K562 (cell line): Measurements from ENCODE around the gene GNAQ. TPM values are rescaled to one million over a fixed set of nuclear protein-coding genes. Genes with fewer than 3 reads are reported as not detected.

Experiments
- ADNP ChIP-seq: fragments of 200-800 bp; sonication (Bioruptor generic); IDR thresholded peaks from 2 replicates; pipeline ENCODE4 v1.6.1; 2016; ENCODE audit warnings: missing genetic modification characterization, missing compliant biosample characterization
- ATF3 ChIP-seq, 2 experiments: fragments of 450-650 bp in 1 of 2; sonication (generic) in 1 of 2; formaldehyde crosslinking in 1 of 2; IDR thresholded peaks in 1 of 2; conservative IDR thresholded peaks in 1 of 2; 2 replicates each; pipeline versions ENCODE4 v1.6.1 to v1.8.1; 2016 to 2023; ENCODE audit warnings: mild to moderate bottlenecking in 2 of 2, moderate library complexity in 2 of 2, inconsistent platforms in 1 of 2, missing genetic modification reagents in 1 of 2
- CBX3 ChIP-seq, 2 experiments: IDR thresholded peaks; 1 replicate in 1 of 2; 2 replicates in 1 of 2; pipeline ENCODE4 v1.6.1; 2012; ENCODE audit warnings: inconsistent platforms in 2 of 2, low read length in 2 of 2, borderline replicate concordance in 1 of 2, control low read depth in 1 of 2
- CREB1 ChIP-seq, 2 experiments: sonication (generic) in 1 of 2; formaldehyde crosslinking in 1 of 2; IDR thresholded peaks; 2 replicates each; pipeline versions ENCODE4 v1.6.1 to v1.8.0; 2012 to 2022; ENCODE audit warnings: inconsistent platforms in 1 of 2, mild to moderate bottlenecking in 1 of 2, missing genetic modification reagents in 1 of 2, moderate library complexity in 1 of 2
- CTCFL ChIP-seq: IDR thresholded peaks from 2 replicates; pipeline ENCODE4 v1.6.1; 2011; ENCODE audit warnings: borderline replicate concordance, low read depth, mild to moderate bottlenecking, moderate library complexity, low read length; ENCODE audit not compliant: insufficient read depth, poor library complexity, severe bottlenecking
- DLX4 ChIP-seq: fragments of 250-450 bp; sonication (Bioruptor Pico); IDR thresholded peaks from 2 replicates; pipeline ENCODE4 v1.6.1; 2021; ENCODE audit warnings: mild to moderate bottlenecking
- FOS ChIP-seq: IDR thresholded peaks from 3 replicates; pipeline ENCODE4 v1.6.1; 2011; ENCODE audit not compliant: insufficient read length; ENCODE audit errors: extremely low read depth
- FOXM1 ChIP-seq, 2 experiments: fragments of 450-650 bp in 1 of 2; sonication (generic) in 1 of 2; formaldehyde crosslinking in 1 of 2; IDR thresholded peaks; 2 replicates each; pipeline versions ENCODE4 v1.6.1 to v1.9.0; 2017 to 2022; ENCODE audit warnings: low read depth in 2 of 2, mild to moderate bottlenecking in 2 of 2, missing genetic modification reagents in 1 of 2, moderate library complexity in 1 of 2
- HLTF ChIP-seq: fragments of 450-650 bp; IDR thresholded peaks from 2 replicates; pipeline ENCODE4 v1.6.1; 2016
- KDM5B ChIP-seq: fragments of 200-600 bp; sonication (generic); IDR thresholded peaks from 2 replicates; pipeline ENCODE4 v1.6.1; 2012; ENCODE audit warnings: low read depth, mild to moderate bottlenecking, moderate library complexity, low read length, control low read depth, inconsistent platforms; ENCODE audit not compliant: insufficient replicate concordance
- KLF13 ChIP-seq: fragments of 450-650 bp; IDR thresholded peaks from 2 replicates; pipeline ENCODE4 v1.6.1; 2016; ENCODE audit warnings: missing genetic modification characterization, low read depth, mild to moderate bottlenecking, missing compliant biosample characterization, moderate library complexity, borderline replicate concordance
- NEUROD1 ChIP-seq: fragments of 150-350 bp; IDR thresholded peaks from 2 replicates; pipeline ENCODE4 v1.6.1; 2014; ENCODE audit warnings: borderline replicate concordance, low read length, low read depth; ENCODE audit not compliant: partially characterized antibody
- PREB ChIP-seq: sonication (generic); formaldehyde crosslinking; IDR thresholded peaks from 2 replicates; pipeline ENCODE4 v1.8.1; 2023; ENCODE audit warnings: mild to moderate bottlenecking, missing genetic modification reagents
- THAP7 ChIP-seq: fragments of 250-450 bp; sonication (Bioruptor Pico); IDR thresholded peaks from 2 replicates; pipeline ENCODE4 v1.5.0; 2021
- ZNF23 ChIP-seq: fragments of 250-450 bp; sonication (Bioruptor Pico); IDR thresholded peaks from 2 replicates; pipeline ENCODE4 v1.4.0; 2020; ENCODE audit warnings: mild to moderate bottlenecking
- ZNF639 ChIP-seq, 2 experiments: fragments of 200-800 bp in 1 of 2; sonication (Bioruptor generic) in 1 of 2; sonication (generic) in 1 of 2; formaldehyde crosslinking in 1 of 2; IDR thresholded peaks in 1 of 2; conservative IDR thresholded peaks in 1 of 2; 2 replicates each; pipeline versions ENCODE4 v1.5.0 to v1.6.1; 2016 to 2020; ENCODE audit warnings: missing compliant biosample characterization in 1 of 2, missing genetic modification characterization in 1 of 2, missing genetic modification reagents in 1 of 2
- ZNF76 ChIP-seq: fragments of 250-450 bp; sonication (Bioruptor Pico); IDR thresholded peaks from 2 replicates; pipeline ENCODE4 v1.4.0; 2020; ENCODE audit warnings: mild to moderate bottlenecking, moderate library complexity, borderline replicate concordance
- polyA plus RNA-seq, 8 experiments: library from polyadenylated mRNA; depleted of rRNA in 4 of 8; stranded (reverse) in 5 of 8; unstranded in 3 of 8; fragments of >200 nt; fragmentation: Nextera tagmentation in 2 of 8; fragmentation: Illumina TruSeq in 1 of 8; extraction: Ambion mirVana in 2 of 8; extraction: Trizol in 1 of 8; gene quantifications; 2 replicates each; pipeline versions ENCODE4 v1.2.1 to v1.2.3, GENCODE V29; 2011 to 2014; ENCODE audit warnings: inconsistent platforms in 1 of 8, missing spikeins in 1 of 8
- total RNA-seq, 7 experiments: library from RNA; depleted of rRNA in 6 of 7; stranded (reverse); fragments of >200 nt in 6 of 7; fragmentation: Illumina TruSeq in 2 of 7; extraction: Trizol in 2 of 7; gene quantifications; 2 replicates each; pipeline versions ENCODE4 v1.2.1 to v1.2.3, GENCODE V29; 2011 to 2021; ENCODE audit warnings: low replicate concordance in 1 of 7

GNAQ gene
- total and polyA plus RNA-seq, 9 of the 15 experiments (the other 6 are each of a cell fraction or from before 2014, with no cell fraction given) = 4.8 to 27.9 (median 17.5) TPM

- TF ChIP-seq CTCFL (no peak), ATF3 (IDR thresholded peaks at IDR 0.05) (no peak), ATF3 (CRISPR knock-in tag; conservative IDR thresholded peaks at IDR 0.05) (no peak), HLTF (0 out of 2 replicates have a peak, but pooled peaks have one; percentile 34), ZNF23 (no peak), FOS (no peak), ZNF639 (CRISPR knock-in tag; conservative IDR thresholded peaks at IDR 0.05 in 1 of 2, IDR thresholded peaks at IDR 0.05 in 1 of 2) (no peak), FOXM1 (IDR thresholded peaks at IDR 0.05; ENCODE audit: low read depth) (no peak), FOXM1 (CRISPR knock-in tag; IDR thresholded peaks at IDR 0.05; ENCODE audit: low read depth) (no peak), PREB (no peak), CREB1 (IDR thresholded peaks at IDR 0.05) (peak; percentile 6; the same call in 1 of the 2 replicates), CREB1 (CRISPR knock-in tag; IDR thresholded peaks at IDR 0.05) (no peak), ADNP (no peak), THAP7 (CRISPR knock-in tag) (no peak), DLX4 (no peak), KDM5B (peak; percentile 49), NEUROD1 (no peak), ZNF76 (CRISPR knock-in tag) (no peak), KLF13 (tag) (no peak), CBX3 (IDR thresholded peaks at IDR 0.05; ENCODE audit: borderline replicate concordance in 1 of 2, low read length in 2 of 2) (0 out of 3 replicates have a peak, but pooled peaks of 1 of the 2 experiments have one; percentile 5)
Observed at GRCh38 chr9:78030553-78031443, 813 bp downstream of the GNAQ start (continued).
